HepG2 (cell line): ENCODE data around the gene PRR23A.

Source experiments
- CBX1 ChIP-seq: IDR thresholded peaks from one replicate; pipeline ENCODE4 v1.6.1; 2016; ENCODE audit warnings: antibody characterized with exemption, low read depth
- FOSL2 ChIP-seq: sonication (generic); formaldehyde crosslinking; IDR thresholded peaks from 2 replicates; pipeline ENCODE4 v1.4.0; 2020; ENCODE audit warnings: missing genetic modification reagents
- GABPA ChIP-seq, 2 experiments: IDR thresholded peaks; 2 replicates each; pipeline ENCODE4 v1.6.1; 2011 to 2016; ENCODE audit warnings: low read depth in 2 of 2, low read length in 1 of 2, missing biosample characterization in 1 of 2, missing genetic modification characterization in 1 of 2
- KDM4B ChIP-seq: sonication (generic); formaldehyde crosslinking; IDR thresholded peaks from 2 replicates; pipeline ENCODE4 v1.4.0; 2020; ENCODE audit warnings: missing genetic modification reagents
- MYNN ChIP-seq: sonication (generic); formaldehyde crosslinking; IDR thresholded peaks from 2 replicates; pipeline ENCODE4 v1.4.0; 2020; ENCODE audit warnings: mild to moderate bottlenecking, low read depth, missing genetic modification reagents
- PREB ChIP-seq: sonication (generic); formaldehyde crosslinking; IDR thresholded peaks from 2 replicates; pipeline ENCODE4 v1.4.0; 2020; ENCODE audit warnings: missing genetic modification reagents
- RAD21 ChIP-seq: fragments of 450-650 bp; formaldehyde crosslinking; IDR thresholded peaks from 2 replicates; pipeline ENCODE4 v1.5.0; 2020; ENCODE audit warnings: mild to moderate bottlenecking
- SIN3A ChIP-seq: IDR thresholded peaks from 2 replicates; pipeline ENCODE4 v1.6.1; 2011; ENCODE audit warnings: low read depth, mild to moderate bottlenecking, control low read depth, low read length, borderline replicate concordance
- SIX4 ChIP-seq: sonication (generic); formaldehyde crosslinking; IDR thresholded peaks from 2 replicates; pipeline ENCODE4 v1.4.0; 2020; ENCODE audit warnings: missing genetic modification reagents
- SMAD9 ChIP-seq: sonication (generic); formaldehyde crosslinking; IDR thresholded peaks from 2 replicates; pipeline ENCODE4 v1.5.1; 2020; ENCODE audit warnings: mild to moderate bottlenecking, missing genetic modification reagents
- STAG1 ChIP-seq: sonication (generic); formaldehyde crosslinking; IDR thresholded peaks from 2 replicates; pipeline ENCODE4 v1.4.0; 2020; ENCODE audit warnings: missing genetic modification reagents
- ZNF569 ChIP-seq: sonication (generic); formaldehyde crosslinking; IDR thresholded peaks from 2 replicates; pipeline ENCODE4 v1.5.0; 2020; ENCODE audit warnings: mild to moderate bottlenecking, missing genetic modification reagents, moderate library complexity, borderline replicate concordance
- TF ChIP-seq, protein P1 (sequence below): sonication (generic); formaldehyde crosslinking; IDR thresholded peaks from 2 replicates; pipeline ENCODE4 v1.5.0; 2020; ENCODE audit warnings: mild to moderate bottlenecking, missing genetic modification reagents, moderate library complexity

DNA sequence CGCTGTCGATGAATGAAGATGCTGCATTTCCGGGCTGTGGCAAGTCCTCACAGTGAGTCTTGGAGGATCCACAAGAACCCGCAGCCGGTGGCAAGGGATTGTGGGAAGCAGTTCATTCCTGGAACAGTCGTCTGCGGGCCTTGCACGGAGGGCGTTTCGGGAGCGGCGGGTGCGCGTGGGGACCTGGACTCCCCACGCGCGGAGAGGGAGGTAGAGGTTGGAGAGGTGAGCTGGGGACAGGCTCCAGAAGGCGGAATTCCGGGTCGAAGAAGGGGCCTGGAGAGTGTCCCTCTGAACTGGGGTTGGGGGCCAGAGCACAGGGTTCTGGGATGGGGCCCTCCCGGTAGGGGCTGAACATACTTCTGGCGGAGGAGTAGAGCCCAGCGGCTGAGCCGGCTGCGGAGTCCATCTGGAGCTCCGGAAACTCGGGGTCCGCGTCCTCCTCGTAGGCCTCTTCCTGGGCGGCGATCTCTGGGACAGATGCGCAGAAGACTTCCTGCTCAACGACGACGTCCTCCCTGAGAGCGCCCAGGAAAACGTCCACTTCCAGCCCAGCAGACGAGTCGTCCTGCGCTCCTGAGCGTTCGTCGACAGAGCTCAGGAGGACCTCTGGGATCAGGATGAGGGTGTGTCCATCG, 593 bp downstream of the PRR23A start:
- TF ChIP-seq MYNN (CRISPR knock-in tag) (no peak), SIX4 (CRISPR knock-in tag) (no peak), PREB (no peak), FOSL2 (CRISPR knock-in tag) (no peak), KDM4B (no peak), CBX1 (no peak), SIN3A (no peak), SMAD9 (no peak), ZNF569 (CRISPR knock-in tag) (no peak), STAG1 (CRISPR knock-in tag) (no peak), GABPA (IDR thresholded peaks at IDR 0.05; ENCODE audit: low read depth, low read length) (no peak), GABPA (CRISPR knock-in tag; IDR thresholded peaks at IDR 0.05; ENCODE audit: low read depth) (no peak), RAD21 (CRISPR knock-in tag) (no peak)
- TF ChIP-seq, protein P1, sequence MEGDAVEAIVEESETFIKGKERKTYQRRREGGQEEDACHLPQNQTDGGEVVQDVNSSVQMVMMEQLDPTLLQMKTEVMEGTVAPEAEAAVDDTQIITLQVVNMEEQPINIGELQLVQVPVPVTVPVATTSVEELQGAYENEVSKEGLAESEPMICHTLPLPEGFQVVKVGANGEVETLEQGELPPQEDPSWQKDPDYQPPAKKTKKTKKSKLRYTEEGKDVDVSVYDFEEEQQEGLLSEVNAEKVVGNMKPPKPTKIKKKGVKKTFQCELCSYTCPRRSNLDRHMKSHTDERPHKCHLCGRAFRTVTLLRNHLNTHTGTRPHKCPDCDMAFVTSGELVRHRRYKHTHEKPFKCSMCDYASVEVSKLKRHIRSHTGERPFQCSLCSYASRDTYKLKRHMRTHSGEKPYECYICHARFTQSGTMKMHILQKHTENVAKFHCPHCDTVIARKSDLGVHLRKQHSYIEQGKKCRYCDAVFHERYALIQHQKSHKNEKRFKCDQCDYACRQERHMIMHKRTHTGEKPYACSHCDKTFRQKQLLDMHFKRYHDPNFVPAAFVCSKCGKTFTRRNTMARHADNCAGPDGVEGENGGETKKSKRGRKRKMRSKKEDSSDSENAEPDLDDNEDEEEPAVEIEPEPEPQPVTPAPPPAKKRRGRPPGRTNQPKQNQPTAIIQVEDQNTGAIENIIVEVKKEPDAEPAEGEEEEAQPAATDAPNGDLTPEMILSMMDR (CRISPR knock-in tag): no peak
